ENCODE measurements around the gene SIRPA.

DNA sequence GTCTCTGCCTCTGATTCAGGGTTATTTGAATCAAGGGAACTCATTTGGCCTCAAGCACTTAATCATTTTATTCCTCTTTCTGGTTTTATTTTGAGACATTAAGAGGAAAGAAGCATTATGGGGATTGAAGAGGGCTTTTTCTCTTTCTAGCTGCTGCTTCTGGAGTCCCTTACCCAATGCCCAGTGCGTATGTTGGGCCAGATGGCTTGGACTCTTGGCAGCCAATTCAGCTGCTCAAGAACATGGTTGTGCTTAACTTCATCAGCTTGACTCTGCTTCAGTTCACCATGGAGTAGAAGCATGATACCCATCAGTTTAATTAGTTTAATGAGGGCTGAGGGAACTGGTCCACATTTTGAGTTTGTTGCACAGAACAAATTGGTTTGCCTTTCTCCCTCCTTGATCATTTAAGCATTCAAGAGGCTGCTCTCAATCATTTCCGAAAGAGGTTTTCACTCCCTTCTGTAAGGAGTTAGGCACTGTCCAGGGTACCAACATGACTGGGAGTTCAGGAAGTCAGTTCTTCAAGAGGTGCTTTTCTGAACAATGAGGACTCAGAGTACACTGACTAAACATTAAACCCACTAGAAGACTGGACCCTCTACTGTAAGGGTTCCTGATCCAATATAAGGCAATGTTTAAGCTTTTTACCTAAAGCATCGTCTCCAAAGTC, 84.0 kb downstream of the SIRPA start:
- no peak for TF ChIP-seq EZH2 (IDR thresholded peaks at IDR 0.05; ENCODE audit: borderline replicate concordance, insufficient read depth, low read length, poor library complexity, severe bottlenecking)
- TF ChIP-seq, protein P1, sequence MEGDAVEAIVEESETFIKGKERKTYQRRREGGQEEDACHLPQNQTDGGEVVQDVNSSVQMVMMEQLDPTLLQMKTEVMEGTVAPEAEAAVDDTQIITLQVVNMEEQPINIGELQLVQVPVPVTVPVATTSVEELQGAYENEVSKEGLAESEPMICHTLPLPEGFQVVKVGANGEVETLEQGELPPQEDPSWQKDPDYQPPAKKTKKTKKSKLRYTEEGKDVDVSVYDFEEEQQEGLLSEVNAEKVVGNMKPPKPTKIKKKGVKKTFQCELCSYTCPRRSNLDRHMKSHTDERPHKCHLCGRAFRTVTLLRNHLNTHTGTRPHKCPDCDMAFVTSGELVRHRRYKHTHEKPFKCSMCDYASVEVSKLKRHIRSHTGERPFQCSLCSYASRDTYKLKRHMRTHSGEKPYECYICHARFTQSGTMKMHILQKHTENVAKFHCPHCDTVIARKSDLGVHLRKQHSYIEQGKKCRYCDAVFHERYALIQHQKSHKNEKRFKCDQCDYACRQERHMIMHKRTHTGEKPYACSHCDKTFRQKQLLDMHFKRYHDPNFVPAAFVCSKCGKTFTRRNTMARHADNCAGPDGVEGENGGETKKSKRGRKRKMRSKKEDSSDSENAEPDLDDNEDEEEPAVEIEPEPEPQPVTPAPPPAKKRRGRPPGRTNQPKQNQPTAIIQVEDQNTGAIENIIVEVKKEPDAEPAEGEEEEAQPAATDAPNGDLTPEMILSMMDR (IDR thresholded peaks at IDR 0.05; ENCODE audit: poor library complexity, severe bottlenecking): no peak
- TF ChIP-seq SMC3 (conservative IDR thresholded peaks at IDR 0.05; ENCODE audit: poor library complexity): no peak
- no peak for TF ChIP-seq RAD21 (conservative IDR thresholded peaks at IDR 0.05)
- TF ChIP-seq, protein P2, sequence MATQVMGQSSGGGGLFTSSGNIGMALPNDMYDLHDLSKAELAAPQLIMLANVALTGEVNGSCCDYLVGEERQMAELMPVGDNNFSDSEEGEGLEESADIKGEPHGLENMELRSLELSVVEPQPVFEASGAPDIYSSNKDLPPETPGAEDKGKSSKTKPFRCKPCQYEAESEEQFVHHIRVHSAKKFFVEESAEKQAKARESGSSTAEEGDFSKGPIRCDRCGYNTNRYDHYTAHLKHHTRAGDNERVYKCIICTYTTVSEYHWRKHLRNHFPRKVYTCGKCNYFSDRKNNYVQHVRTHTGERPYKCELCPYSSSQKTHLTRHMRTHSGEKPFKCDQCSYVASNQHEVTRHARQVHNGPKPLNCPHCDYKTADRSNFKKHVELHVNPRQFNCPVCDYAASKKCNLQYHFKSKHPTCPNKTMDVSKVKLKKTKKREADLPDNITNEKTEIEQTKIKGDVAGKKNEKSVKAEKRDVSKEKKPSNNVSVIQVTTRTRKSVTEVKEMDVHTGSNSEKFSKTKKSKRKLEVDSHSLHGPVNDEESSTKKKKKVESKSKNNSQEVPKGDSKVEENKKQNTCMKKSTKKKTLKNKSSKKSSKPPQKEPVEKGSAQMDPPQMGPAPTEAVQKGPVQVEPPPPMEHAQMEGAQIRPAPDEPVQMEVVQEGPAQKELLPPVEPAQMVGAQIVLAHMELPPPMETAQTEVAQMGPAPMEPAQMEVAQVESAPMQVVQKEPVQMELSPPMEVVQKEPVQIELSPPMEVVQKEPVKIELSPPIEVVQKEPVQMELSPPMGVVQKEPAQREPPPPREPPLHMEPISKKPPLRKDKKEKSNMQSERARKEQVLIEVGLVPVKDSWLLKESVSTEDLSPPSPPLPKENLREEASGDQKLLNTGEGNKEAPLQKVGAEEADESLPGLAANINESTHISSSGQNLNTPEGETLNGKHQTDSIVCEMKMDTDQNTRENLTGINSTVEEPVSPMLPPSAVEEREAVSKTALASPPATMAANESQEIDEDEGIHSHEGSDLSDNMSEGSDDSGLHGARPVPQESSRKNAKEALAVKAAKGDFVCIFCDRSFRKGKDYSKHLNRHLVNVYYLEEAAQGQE (IDR thresholded peaks at IDR 0.05; ENCODE audit: borderline replicate concordance): no peak
- TF ChIP-seq TAF1 (IDR thresholded peaks at IDR 0.05; ENCODE audit: low read depth): no peak
- TF ChIP-seq EP300 (conservative IDR thresholded peaks at IDR 0.05; ENCODE audit: poor library complexity, severe bottlenecking): no peak
- TF ChIP-seq POLR2AphosphoS5 (IDR thresholded peaks at IDR 0.05): no peak

Measured in neural cell (in vitro differentiated cells).